Measurements from ENCODE around the gene GULP1. TPM values are rescaled to one million over a fixed set of nuclear protein-coding genes. Genes with fewer than 3 reads are reported as not detected.

The GULP1 gene
- total RNA-seq, 1 donor from 2014 or later, result 57.2 TPM

DNA sequence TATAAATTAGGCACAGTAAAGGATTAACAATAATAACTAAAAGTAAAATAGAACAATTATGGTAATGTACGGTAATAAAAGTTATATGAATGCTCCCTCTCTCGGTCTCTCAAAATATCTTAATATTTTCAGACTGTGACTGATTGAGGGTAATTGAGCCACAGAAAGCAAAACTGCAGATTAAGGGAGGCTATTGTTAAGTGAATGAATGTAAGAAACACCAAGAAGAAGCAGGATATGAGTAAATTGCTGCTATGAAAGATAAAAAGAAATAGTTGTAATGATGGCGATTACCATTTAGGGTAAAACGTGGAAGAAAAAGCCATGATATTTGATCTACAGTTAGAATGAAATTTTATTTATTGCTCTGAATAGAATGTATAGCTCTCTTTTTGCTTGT is 24.1 kb downstream of the GULP1 start:
- H3K9me3 ChIP-seq, result peaks cover 3% of the 10 kb centered on the region
- no peak for DNase-seq (ENCODE audit: extremely low spot score in 2 of 2)
- intact Hi-C loops (cut with DNase I), result no loop called here
- H3K4me1 ChIP-seq, result peaks cover 19% of the 10 kb centered on the region
- no peak overlapping the region for H3K4me3 ChIP-seq
- TF ChIP-seq POLR2AphosphoS5 (IDR thresholded peaks at IDR 0.05; ENCODE audit: insufficient read depth in 1 of 2, low read depth in 1 of 2), result no peak
- no peak for TF ChIP-seq CTCF (IDR thresholded peaks at IDR 0.05)
- TF ChIP-seq POLR2A (IDR thresholded peaks at IDR 0.05), result no peak
- no peaks in the 10 kb centered on the region for H3K36me3 ChIP-seq
- H3K27me3 ChIP-seq, result no peaks in the 10 kb centered on the region
- no peak overlapping the region for H3K27ac ChIP-seq

DNA sequence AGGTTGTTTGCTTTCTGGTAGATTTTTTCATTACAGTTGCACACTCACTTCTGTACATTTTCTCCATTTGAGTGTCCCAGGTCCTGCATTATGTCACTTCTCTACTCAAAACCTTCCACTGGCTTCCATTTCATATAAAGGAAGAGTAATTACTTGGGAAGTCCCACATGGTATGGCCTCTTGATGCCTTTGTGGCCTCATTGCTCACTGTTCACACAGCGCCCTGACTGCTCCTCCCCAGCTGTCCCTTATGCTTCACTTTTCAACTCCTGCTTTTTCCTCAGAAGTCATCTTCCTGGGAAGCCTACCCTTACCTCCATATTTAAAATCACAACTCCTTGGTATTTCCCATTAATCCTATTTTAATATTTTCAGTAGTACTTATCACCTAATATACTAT is 24.7 kb downstream of the GULP1 start:
- peaks cover 3% of the 10 kb centered on the region for H3K9me3 ChIP-seq
- H3K4me3 ChIP-seq, result no peak overlapping the region
- no peaks in the 10 kb centered on the region for H3K27me3 ChIP-seq
- no peaks in the 10 kb centered on the region for H3K36me3 ChIP-seq
- DNase-seq (ENCODE audit: extremely low spot score in 2 of 2), result no peak
- TF ChIP-seq POLR2AphosphoS5 (IDR thresholded peaks at IDR 0.05; ENCODE audit: insufficient read depth in 1 of 2, low read depth in 1 of 2), result no peak
- TF ChIP-seq CTCF (IDR thresholded peaks at IDR 0.05), result no peak
- TF ChIP-seq POLR2A (IDR thresholded peaks at IDR 0.05), result no peak
- H3K27ac ChIP-seq, result no peak overlapping the region
- intact Hi-C loops (cut with DNase I), result no loop called here
- peaks cover 19% of the 10 kb centered on the region for H3K4me1 ChIP-seq

DNA sequence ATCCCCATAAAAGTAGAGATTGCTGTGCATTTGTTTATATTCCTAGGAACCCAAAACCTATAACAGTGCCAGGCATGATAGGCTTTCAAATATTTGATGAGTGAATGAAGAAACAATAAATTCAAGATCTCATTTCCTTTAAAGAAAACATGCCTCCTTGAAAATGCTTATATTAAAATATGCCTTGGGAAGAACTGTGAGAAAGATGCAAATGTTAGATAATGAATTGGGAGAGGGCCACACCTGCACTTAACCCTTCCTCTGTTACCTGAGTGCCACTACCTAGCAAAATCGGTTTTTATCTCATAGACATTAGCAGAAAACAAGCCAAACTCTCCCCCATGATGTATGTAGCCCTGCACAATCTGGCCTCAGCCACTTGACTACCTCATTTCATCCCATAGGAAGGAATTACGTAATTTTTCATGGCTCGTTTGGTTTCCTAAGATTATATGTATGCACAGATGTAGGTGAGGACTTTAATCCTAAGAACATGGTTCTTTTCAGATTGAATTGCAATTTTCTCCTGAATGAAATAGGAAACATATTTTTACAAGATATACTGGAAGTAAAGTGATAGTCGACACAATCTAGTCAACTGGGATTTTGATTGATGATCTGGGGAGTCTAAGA is 25.2 kb downstream of the GULP1 start:
- intact Hi-C loops (cut with DNase I), result no loop called here

GRCh38 chr2:188318161-188318749 is 26.6 kb downstream of the GULP1 start:
- H3K27me3 ChIP-seq, result no peaks in the 10 kb centered on the region
- no peak for DNase-seq (ENCODE audit: extremely low spot score in 2 of 2)
- H3K4me1 ChIP-seq, result peaks cover 21% of the 10 kb centered on the region
- peaks cover 3% of the 10 kb centered on the region for H3K9me3 ChIP-seq
- TF ChIP-seq POLR2AphosphoS5 (IDR thresholded peaks at IDR 0.05; ENCODE audit: insufficient read depth in 1 of 2, low read depth in 1 of 2) (no peak), POLR2A (IDR thresholded peaks at IDR 0.05) (no peak), CTCF (IDR thresholded peaks at IDR 0.05) (no peak)
- intact Hi-C loops (cut with DNase I), result no loop called here
- H3K27ac ChIP-seq, result no peak overlapping the region
- H3K36me3 ChIP-seq, result no peaks in the 10 kb centered on the region
- no peak overlapping the region for H3K4me3 ChIP-seq

More for the DNA sequence above, 25.2 kb downstream of the GULP1 start:
- DNase-seq (ENCODE audit: extremely low spot score in 2 of 2), result no peak
- Histone ChIP-seq H3K9me3 (peaks cover 3% of the 10 kb centered on the region), H3K27ac (no peak overlapping the region), H3K4me3 (no peak overlapping the region), H3K4me1 (peaks cover 19% of the 10 kb centered on the region), H3K27me3 (no peaks in the 10 kb centered on the region), H3K36me3 (no peaks in the 10 kb centered on the region)
- TF ChIP-seq POLR2A (IDR thresholded peaks at IDR 0.05), result no peak
- no peak for TF ChIP-seq POLR2AphosphoS5 (IDR thresholded peaks at IDR 0.05; ENCODE audit: insufficient read depth in 1 of 2, low read depth in 1 of 2)
- TF ChIP-seq CTCF (IDR thresholded peaks at IDR 0.05), result no peak

- H3K27ac ChIP-seq, result no peak overlapping the region
- no peaks in the 10 kb centered on the region for H3K27me3 ChIP-seq
- no peaks in the 10 kb centered on the region for H3K36me3 ChIP-seq
- H3K4me1 ChIP-seq, result peaks cover 28% of the 10 kb centered on the region
- intact Hi-C loops (cut with DNase I), result no loop called here
- H3K9me3 ChIP-seq, result peaks cover 3% of the 10 kb centered on the region
- TF ChIP-seq POLR2A (IDR thresholded peaks at IDR 0.05), result no peak
- no peak for TF ChIP-seq POLR2AphosphoS5 (IDR thresholded peaks at IDR 0.05; ENCODE audit: insufficient read depth in 1 of 2, low read depth in 1 of 2)
- TF ChIP-seq CTCF (IDR thresholded peaks at IDR 0.05), result no peak
- DNase-seq (ENCODE audit: extremely low spot score in 2 of 2), result no peak
- no peak overlapping the region for H3K4me3 ChIP-seq
These were observed 28.2 kb downstream of the GULP1 start for GRCh38 chr2:188319838-188320237.

Measured in vagina (tissue), 2 donors.